Ovary (tissue), 9 donors: ENCODE measurements around the gene CLIC4. TPM values are rescaled to one million over a fixed set of nuclear protein-coding genes. Genes with fewer than 3 reads are reported as not detected.

Source experiments
- DNase-seq, 5 donors: peaks; one replicate each; pipeline ENCODE4 v3.0.0-alpha.2; 2019 to 2020
- H3K27ac ChIP-seq, 2 donors: fragments of 200-600 bp; one replicate each; pipeline versions ENCODE4 v1.5.1 to v1.8.0; 2019 to 2022
- H3K27me3 ChIP-seq: fragments of 200-600 bp; one replicate; pipeline ENCODE4 v1.8.0; 2022
- H3K36me3 ChIP-seq: fragments of 200-600 bp; sonication (generic); one replicate; pipeline ENCODE4 v1.5.1; 2019
- H3K4me1 ChIP-seq: one replicate; pipeline ENCODE4 v1.8.1; 2013; ENCODE audit warnings: mild to moderate bottlenecking, moderate library complexity; ENCODE audit not compliant: insufficient read depth
- H3K4me3 ChIP-seq: fragments of 200-600 bp; sonication (generic); one replicate; pipeline ENCODE4 v1.5.1; 2017
- H3K9me3 ChIP-seq, 2 donors: fragments of 200-600 bp in 1 of 2; sonication (generic) in 1 of 2; one replicate each; pipeline versions ENCODE4 v1.5.1 to v1.8.1; 2013 to 2019; ENCODE audit warnings: mild to moderate bottlenecking in 1 of 2, moderate library complexity in 1 of 2
- CTCF ChIP-seq, 3 donors: fragments of 450-650 bp in 2 of 3; fragments of 200-600 bp in 1 of 3; IDR thresholded peaks; one replicate each; pipeline versions ENCODE4 v1.5.1 to v1.8.0; 2016 to 2022; ENCODE audit warnings: antibody characterized with exemption in 3 of 3, mild to moderate bottlenecking in 1 of 3
- EP300 ChIP-seq: sonication (generic); formaldehyde crosslinking; IDR thresholded peaks from one replicate; pipeline ENCODE4 v1.6.1; 2017; ENCODE audit warnings: antibody characterized with exemption
- POLR2A ChIP-seq: fragments of 450-650 bp; IDR thresholded peaks from one replicate; pipeline ENCODE4 v1.6.1; 2017; ENCODE audit warnings: antibody characterized with exemption, mild to moderate bottlenecking, moderate library complexity
- whole genome bisulfite sequencing, 3 donors: extraction: QIAGEN DNeasy Blood & Tissue Kit in 1 of 3; methylation state at CpG; one replicate each; pipeline versions ENCODE4 v1.1.5 to v1.1.7; 2013 to 2017; 5-methylcytosine and 5-hydroxymethylcytosine counted together
- intact Hi-C, 4 donors: fragments of 100-400 bp; cut with DNase I; formaldehyde crosslinking; loops; one replicate each; pipeline versions ENCODE4 v1.11.0 to v1.15.1; 2022 to 2023
- polyA plus RNA-seq, 2 donors: library from polyadenylated mRNA; stranded (reverse); fragments of 200-250 nt in 1 of 2; fragments of 350-450 nt in 1 of 2; fragmentation: Illumina TruSeq in 1 of 2; extraction: RNeasy Lipid Tissue Mini Kit (QIAGEN cat#74804) in 1 of 2; gene quantifications; one replicate each; pipeline ENCODE4 v1.2.3, GENCODE V29; 2013 to 2014
- total RNA-seq, 7 donors: library from RNA; depleted of rRNA in 2 of 7; stranded (reverse); fragments of >200 nt in 2 of 7; fragmentation: NEBNext Ultra II Directional in 3 of 7; extraction: Animal tissue kit (Norgen Biotek cat#: 25700) in 3 of 7; gene quantifications; one replicate each; pipeline versions ENCODE4 v1.1.0 to v1.2.4, GENCODE V29; 2016 to 2023
- donor health status: DM: no; HTN: no; CAD: no; lungs with moderate emphysema.
- donor health status: DM: no; HTN: no; CAD: no.
- donor health status: Bipolar disorder and iron deficiency.
- donor health status: DM: yes; HTN: yes; CAD: no.
- donor health status: DM: no; HTN: no; CAD: no.
- donor health status: DM: yes; HTN: yes; CAD: no.

CLIC4 gene
- total and polyA plus RNA-seq, 9 donors: 53.6 to 209 (median 125) TPM

- Histone ChIP-seq H3K4me1 (no peaks in the 10 kb centered on the region), H3K27ac (no peak overlapping the region), H3K27me3 (no peaks in the 10 kb centered on the region), H3K4me3 (no peak overlapping the region), H3K9me3 (no peaks in the 10 kb centered on the region), H3K36me3 (no peaks in the 10 kb centered on the region)
- intact Hi-C loops: loop anchor here in 1 of 4 donors (5.0 kb wide), 1 partner anchor 336 kb away; no protein-coding TSS in a partner anchor
- 79 to 87% (median 85%) methylated on average over 15 of the region's 15 CpGs for WGBS, 3 donors
- no peak for DNase-seq
- TF ChIP-seq POLR2A (no peak), EP300 (no peak), CTCF (IDR thresholded peaks at IDR 0.05) (no peak)
Measured at GRCh38 chr1:24860841-24861240, 115.6 kb downstream of the CLIC4 start.

GRCh38 chr1:24861821-24862727 lies 116.8 kb downstream of the CLIC4 start:
- no peak overlapping the region for H3K4me3 ChIP-seq
- no peaks in the 10 kb centered on the region for H3K4me1 ChIP-seq
- no peak overlapping the region for H3K27ac ChIP-seq
- no peaks in the 10 kb centered on the region for H3K9me3 ChIP-seq
- H3K27me3 ChIP-seq: no peaks in the 10 kb centered on the region
- no peak for TF ChIP-seq EP300
- no peak for TF ChIP-seq CTCF (IDR thresholded peaks at IDR 0.05)
- TF ChIP-seq POLR2A: no peak
- DNase-seq: no peak
- 20 to 30% (median 22%) methylated on average over 28 of the region's 28 CpGs for WGBS, 3 donors
- intact Hi-C loops: loop anchor here in 1 of 4 donors (5.0 kb wide), 1 partner anchor 335 kb away; no protein-coding TSS in a partner anchor
- H3K36me3 ChIP-seq: no peaks in the 10 kb centered on the region

- TF ChIP-seq EP300 (no peak), CTCF (IDR thresholded peaks at IDR 0.05) (no peak), POLR2A (no peak)
- intact Hi-C loops: loop anchor here in 1 of 4 donors (5.0 kb wide), 1 partner anchor 334 kb away; no protein-coding TSS in a partner anchor
- no peaks in the 10 kb centered on the region for H3K9me3 ChIP-seq
Measured at GRCh38 chr1:24862775-24863483, 117.7 kb downstream of the CLIC4 start.

GRCh38 chr1:24864370-24864777 lies 119.1 kb downstream of the CLIC4 start:
- no peak for DNase-seq
- Histone ChIP-seq H3K9me3 (no peaks in the 10 kb centered on the region), H3K4me3 (no peak overlapping the region), H3K27ac (no peak overlapping the region), H3K27me3 (no peaks in the 10 kb centered on the region), H3K4me1 (no peaks in the 10 kb centered on the region), H3K36me3 (no peaks in the 10 kb centered on the region)
- no peak for TF ChIP-seq EP300
- no peak for TF ChIP-seq POLR2A
- no peak for TF ChIP-seq CTCF (IDR thresholded peaks at IDR 0.05)
- intact Hi-C loops: loop anchor here in 1 of 4 donors (5.0 kb wide), 1 partner anchor 333 kb away; no protein-coding TSS in a partner anchor
- WGBS, 3 donors: 33 to 46% (median 42%) methylated on average over 8 of the region's 8 CpGs

More at GRCh38 chr1:24862775-24863483, 117.7 kb downstream of the CLIC4 start:
- no peaks in the 10 kb centered on the region for H3K36me3 ChIP-seq
- no peak for DNase-seq
- no peak overlapping the region for H3K27ac ChIP-seq
- no peaks in the 10 kb centered on the region for H3K27me3 ChIP-seq
- no peak overlapping the region for H3K4me3 ChIP-seq
- no peaks in the 10 kb centered on the region for H3K4me1 ChIP-seq
- WGBS, 3 donors: 85 to 88% (median 87%) methylated on average over 12 of the region's 12 CpGs
